ENCODE results near the gene GAREM1.

DNA sequence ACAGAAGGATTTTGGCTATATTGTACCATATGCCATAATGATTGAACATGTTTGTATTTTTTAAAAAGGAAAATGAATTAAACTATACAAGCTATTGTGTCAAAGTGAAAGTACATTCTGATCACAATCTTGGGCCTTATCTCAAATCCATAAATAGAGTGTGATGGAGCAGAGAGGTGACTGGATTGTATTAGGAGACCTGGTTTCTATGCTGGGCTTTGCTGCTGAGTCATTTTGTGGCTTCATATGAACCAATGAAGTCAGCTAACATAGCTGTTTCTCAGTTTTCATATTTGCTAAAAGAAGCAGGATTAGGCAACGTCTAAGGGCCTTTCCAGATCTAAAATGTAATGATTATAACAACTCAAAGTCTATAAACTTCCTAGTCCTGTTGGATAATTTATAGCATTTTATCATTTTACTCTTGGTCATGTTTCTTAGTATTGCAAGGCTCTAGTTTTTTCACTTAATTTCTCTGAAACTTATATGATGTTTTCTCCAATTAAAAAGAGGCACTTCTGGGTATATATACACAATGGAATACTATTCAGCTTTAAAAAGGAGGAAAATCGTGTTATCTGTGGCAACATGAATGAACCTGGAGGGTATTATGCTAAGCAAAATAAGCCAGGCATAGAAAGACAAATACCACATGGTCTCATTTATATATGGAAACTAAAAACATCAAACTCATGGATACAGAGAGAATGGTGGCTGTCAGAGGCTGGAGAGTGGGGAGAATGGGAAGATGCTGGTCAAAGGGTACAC, 168.5 kb downstream of the GAREM1 start:
- TF ChIP-seq CTCF (IDR thresholded peaks at IDR 0.05) (no peak), POLR2A (IDR thresholded peaks at IDR 0.05) (no peak)

Measured in Peyer's patch (tissue), 4 donors.